HepG2 (cell line): Measurements from ENCODE around the gene HIVEP2. TPM values are rescaled to one million over a fixed set of nuclear protein-coding genes. Genes with fewer than 3 reads are reported as not detected.

ENCODE experiments used
- ATAC-seq: fragments of 200-7000 bp; cut with Tn5 transposase; 3 replicates; pipeline ENCODE4 v1.9.1; 2020; ENCODE audit warnings: mild to moderate bottlenecking, moderate library complexity
- BruUV-seq: library from RNA; stranded (reverse); fragments of 400-500 nt; replicated peaks from 2 replicates; lab custom pipeline; 2021; lab: Mats Ljungman, UMichigan
- CTCF ChIA-PET: fragments of 300-600 bp; formaldehyde crosslinking; extraction: SDS; loops from one replicate; lab custom pipeline; 2021; ENCODE audit warnings: low total read pairs, inconsistent platforms, low intra/inter-chr PET ratio; lab: Yijun Ruan, JAX
- POLR2A ChIA-PET: fragments of 350-600 bp; sonication (Branson Sonifier 250); formaldehyde crosslinking; loops from one replicate; lab custom pipeline; 2020; ENCODE audit warnings: antibody characterized with exemption, inconsistent platforms; lab: Yijun Ruan, JAX
- DNase-seq: peaks from one replicate; pipeline ENCODE4 v3.0.0-alpha.2; 2015; ENCODE audit warnings: low spot score
- FAIRE-seq: peaks from 3 replicates; lab custom pipeline; 2011; peaks lifted over from hg19 to GRCh38; lab: Jason Lieb, UNC
- H2AFZ ChIP-seq: one replicate; pipeline ENCODE4 v1.6.1; 2011; ENCODE audit warnings: low read length, inconsistent platforms
- H3K27ac ChIP-seq: fragments of 300-600 bp; 3 replicates; pipeline ENCODE4 v1.8.0; 2011; ENCODE audit warnings: mixed run types, mild to moderate bottlenecking, mixed read lengths, low read length, inconsistent platforms; ENCODE audit not compliant: insufficient read depth; ENCODE audit errors: extremely low read length
- H3K27me3 ChIP-seq, 2 experiments: fragments of 200-600 bp in 1 of 2; 2 replicates in 1 of 2; 3 replicates in 1 of 2; pipeline versions ENCODE4 v1.6.0 to v1.8.0; 2011; ENCODE audit warnings: low read length in 2 of 2, mild to moderate bottlenecking in 2 of 2, moderate library complexity in 2 of 2, inconsistent platforms in 1 of 2; ENCODE audit not compliant: insufficient read depth in 2 of 2, control insufficient read depth in 1 of 2
- H3K36me3 ChIP-seq, 2 experiments: fragments of 200-600 bp in 1 of 2; replicated peaks in 1 of 2; 2 replicates in 1 of 2; 3 replicates in 1 of 2; pipeline versions ENCODE4 v1.5.1 to v1.8.0; 2011; ENCODE audit warnings: low read length in 2 of 2, inconsistent platforms in 1 of 2; ENCODE audit not compliant: insufficient read depth in 2 of 2, control insufficient read depth in 1 of 2
- H3K4me1 ChIP-seq: 2 replicates; pipeline ENCODE4 v1.5.1; 2012; ENCODE audit warnings: low read length, inconsistent platforms; ENCODE audit not compliant: insufficient read depth
- H3K4me2 ChIP-seq: 2 replicates; pipeline ENCODE4 v1.6.0; 2011; ENCODE audit warnings: low read depth, low read length, inconsistent platforms
- H3K4me3 ChIP-seq, 3 experiments: fragments of 200-600 bp in 1 of 3; sonication (generic), shearing (Covaris generic) in 1 of 3; replicated peaks in 1 of 3; 2 replicates each; pipeline ENCODE4 v1.5.1; 2011 to 2016; ENCODE audit warnings: low read length in 3 of 3, inconsistent platforms in 2 of 3, low read depth in 2 of 3, mild to moderate bottlenecking in 2 of 3, control low read depth in 1 of 3, mixed read lengths in 1 of 3; ENCODE audit not compliant: insufficient read depth in 1 of 3
- H3K79me2 ChIP-seq: one replicate; pipeline ENCODE4 v1.6.1; 2011; ENCODE audit warnings: low read length, inconsistent platforms; ENCODE audit not compliant: insufficient read depth
- H3K9ac ChIP-seq: 2 replicates; pipeline ENCODE4 v1.6.0; 2011; ENCODE audit warnings: mild to moderate bottlenecking, low read depth, low read length, inconsistent platforms; ENCODE audit not compliant: insufficient read depth
- H3K9me3 ChIP-seq: 2 replicates; pipeline ENCODE4 v1.5.1; 2012; ENCODE audit warnings: mild to moderate bottlenecking, low read length
- H4K20me1 ChIP-seq: 2 replicates; pipeline ENCODE4 v1.6.0; 2011; ENCODE audit warnings: inconsistent platforms, mild to moderate bottlenecking, low read length, moderate library complexity; ENCODE audit not compliant: insufficient read depth
- IKZF1 ChIP-seq: fragments of 450-650 bp; IDR thresholded peaks from 2 replicates; pipeline ENCODE4 v1.7.1; 2016
- KLF9 ChIP-seq: IDR thresholded peaks from 2 replicates; pipeline ENCODE4 v1.6.1; 2016; ENCODE audit warnings: low read depth
- MLLT10 ChIP-seq: sonication (generic); formaldehyde crosslinking; IDR thresholded peaks from 2 replicates; pipeline ENCODE4 v1.4.0; 2020; ENCODE audit warnings: missing genetic modification reagents
- MXD4 ChIP-seq: IDR thresholded peaks from 2 replicates; pipeline ENCODE4 v1.6.1; 2016; ENCODE audit warnings: mild to moderate bottlenecking, missing biosample characterization, missing genetic modification reagents
- NCOA2 ChIP-seq: sonication (generic); formaldehyde crosslinking; IDR thresholded peaks from 2 replicates; pipeline ENCODE4 v1.8.0; 2022; ENCODE audit warnings: inconsistent platforms
- PCBP1 ChIP-seq: fragments of 200-400 bp; formaldehyde crosslinking; IDR thresholded peaks from 2 replicates; pipeline ENCODE4 v1.6.1; 2017; ENCODE audit warnings: mild to moderate bottlenecking, low read depth, low read length, borderline replicate concordance
- SMYD3 ChIP-seq: sonication (generic); formaldehyde crosslinking; IDR thresholded peaks from 2 replicates; pipeline ENCODE4 v1.8.1; 2023; ENCODE audit warnings: mild to moderate bottlenecking, missing genetic modification reagents
- SP1 ChIP-seq, 2 experiments: fragments of 450-650 bp in 1 of 2; sonication (generic) in 1 of 2; formaldehyde crosslinking in 1 of 2; IDR thresholded peaks; 2 replicates each; pipeline versions ENCODE4 v1.4.0 to v1.6.1; 2016 to 2020; ENCODE audit warnings: missing genetic modification reagents in 1 of 2
- THAP11 ChIP-seq: IDR thresholded peaks from 2 replicates; pipeline ENCODE4 v1.6.1; 2016; ENCODE audit warnings: missing biosample characterization, missing genetic modification reagents
- YEATS2 ChIP-seq: sonication (generic); formaldehyde crosslinking; IDR thresholded peaks from 2 replicates; pipeline ENCODE4 v1.4.0; 2020; ENCODE audit warnings: missing genetic modification reagents, borderline replicate concordance
- ZBTB7A ChIP-seq: sonication (generic); formaldehyde crosslinking; IDR thresholded peaks from 2 replicates; pipeline ENCODE4 v1.8.0; 2022; ENCODE audit warnings: mild to moderate bottlenecking, missing genetic modification reagents
- ZNF598 ChIP-seq: sonication (generic); formaldehyde crosslinking; IDR thresholded peaks from 2 replicates; pipeline ENCODE4 v1.5.1; 2020; ENCODE audit warnings: mild to moderate bottlenecking, missing genetic modification reagents, borderline replicate concordance
- ZNF775 ChIP-seq: sonication (generic); formaldehyde crosslinking; IDR thresholded peaks from 2 replicates; pipeline ENCODE4 v1.4.0; 2020; ENCODE audit warnings: missing genetic modification reagents, mild to moderate bottlenecking, moderate library complexity, borderline replicate concordance
- ZNF782 ChIP-seq: sonication (generic); formaldehyde crosslinking; IDR thresholded peaks from 2 replicates; pipeline ENCODE4 v1.4.0; 2020; ENCODE audit warnings: missing genetic modification reagents, mild to moderate bottlenecking, borderline replicate concordance
- WGBS: methylation state at CpG from one replicate; pipeline ENCODE4 v1.1.6; 2017; ENCODE audit warnings: low lambda C conversion rate; 5-methylcytosine and 5-hydroxymethylcytosine counted together
- in situ Hi-C: cut with HindIII; loops from 2 replicates; pipeline ENCODE4 v1.10.0; 2017; ENCODE audit warnings: low pct_unique_long_range_greater_than_20kb; ENCODE audit not compliant: extremely low pct_ligation_motif_present
- intact Hi-C: fragments of 100-400 bp; cut with micrococcal nuclease; formaldehyde crosslinking; loops from one replicate; pipeline ENCODE4 v1.10.0; 2022; ENCODE audit not compliant: unreplicated experiment
- polyA plus RNA-seq, 8 experiments: library from polyadenylated mRNA; depleted of rRNA in 3 of 8; stranded (reverse) in 7 of 8; unstranded in 1 of 8; fragments of >200 nt; fragmentation: Illumina TruSeq in 4 of 8; extraction: Trizol in 4 of 8; gene quantifications; 2 replicates each; pipeline versions ENCODE4 v1.2.1 to v1.2.3, GENCODE V29; 2011 to 2016; ENCODE audit warnings: low read depth in 4 of 8, missing spikeins in 1 of 8, mixed read lengths in 1 of 8; ENCODE audit not compliant: insufficient read depth in 1 of 8
- total RNA-seq, 5 experiments: library from RNA; depleted of rRNA; stranded (reverse); fragments of >200 nt; fragmentation: Illumina TruSeq; extraction: Trizol; gene quantifications; 2 replicates each; pipeline ENCODE4 v1.2.3, GENCODE V29; 2016; ENCODE audit warnings: low read depth in 1 of 5
- TF ChIP-seq, protein P1 (sequence below): sonication (generic); formaldehyde crosslinking; IDR thresholded peaks from 2 replicates; pipeline ENCODE4 v1.9.0; 2022; ENCODE audit warnings: low read depth, missing genetic modification reagents
- TF ChIP-seq, protein P2 (sequence below): sonication (generic); formaldehyde crosslinking; IDR thresholded peaks from 2 replicates; pipeline ENCODE4 v1.5.0; 2020; ENCODE audit warnings: mild to moderate bottlenecking, missing genetic modification reagents, borderline replicate concordance

Gene HIVEP2
- total and polyA plus RNA-seq, 2 of the 13 experiments (the other 11 are each of a cell fraction or from before 2014, with no cell fraction given): 3.4 to 12.9 TPM

GRCh38 chr6:142756215-142756630, 188.8 kb downstream of the HIVEP2 start:
- in situ Hi-C loops: no loop called here
- H3K79me2 ChIP-seq: no peaks in the 10 kb centered on the region
- no peak for TF ChIP-seq YEATS2 (CRISPR knock-in tag)
- TF ChIP-seq, protein P1, sequence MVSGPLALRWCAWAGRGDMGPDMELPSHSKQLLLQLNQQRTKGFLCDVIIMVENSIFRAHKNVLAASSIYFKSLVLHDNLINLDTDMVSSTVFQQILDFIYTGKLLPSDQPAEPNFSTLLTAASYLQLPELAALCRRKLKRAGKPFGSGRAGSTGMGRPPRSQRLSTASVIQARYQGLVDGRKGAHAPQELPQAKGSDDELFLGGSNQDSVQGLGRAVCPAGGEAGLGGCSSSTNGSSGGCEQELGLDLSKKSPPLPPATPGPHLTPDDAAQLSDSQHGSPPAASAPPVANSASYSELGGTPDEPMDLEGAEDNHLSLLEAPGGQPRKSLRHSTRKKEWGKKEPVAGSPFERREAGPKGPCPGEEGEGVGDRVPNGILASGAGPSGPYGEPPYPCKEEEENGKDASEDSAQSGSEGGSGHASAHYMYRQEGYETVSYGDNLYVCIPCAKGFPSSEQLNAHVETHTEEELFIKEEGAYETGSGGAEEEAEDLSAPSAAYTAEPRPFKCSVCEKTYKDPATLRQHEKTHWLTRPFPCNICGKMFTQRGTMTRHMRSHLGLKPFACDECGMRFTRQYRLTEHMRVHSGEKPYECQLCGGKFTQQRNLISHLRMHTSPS (CRISPR knock-in tag): no peak
- no peak for TF ChIP-seq SP1 (IDR thresholded peaks at IDR 0.05)
- no peak for TF ChIP-seq SP1 (CRISPR knock-in tag; IDR thresholded peaks at IDR 0.05)
- no peak for TF ChIP-seq MLLT10 (CRISPR knock-in tag)
- no peak for TF ChIP-seq ZNF782 (CRISPR knock-in tag)
- TF ChIP-seq PCBP1: no peak
- no peak for TF ChIP-seq KLF9 (CRISPR knock-in tag)
- TF ChIP-seq, protein P2, sequence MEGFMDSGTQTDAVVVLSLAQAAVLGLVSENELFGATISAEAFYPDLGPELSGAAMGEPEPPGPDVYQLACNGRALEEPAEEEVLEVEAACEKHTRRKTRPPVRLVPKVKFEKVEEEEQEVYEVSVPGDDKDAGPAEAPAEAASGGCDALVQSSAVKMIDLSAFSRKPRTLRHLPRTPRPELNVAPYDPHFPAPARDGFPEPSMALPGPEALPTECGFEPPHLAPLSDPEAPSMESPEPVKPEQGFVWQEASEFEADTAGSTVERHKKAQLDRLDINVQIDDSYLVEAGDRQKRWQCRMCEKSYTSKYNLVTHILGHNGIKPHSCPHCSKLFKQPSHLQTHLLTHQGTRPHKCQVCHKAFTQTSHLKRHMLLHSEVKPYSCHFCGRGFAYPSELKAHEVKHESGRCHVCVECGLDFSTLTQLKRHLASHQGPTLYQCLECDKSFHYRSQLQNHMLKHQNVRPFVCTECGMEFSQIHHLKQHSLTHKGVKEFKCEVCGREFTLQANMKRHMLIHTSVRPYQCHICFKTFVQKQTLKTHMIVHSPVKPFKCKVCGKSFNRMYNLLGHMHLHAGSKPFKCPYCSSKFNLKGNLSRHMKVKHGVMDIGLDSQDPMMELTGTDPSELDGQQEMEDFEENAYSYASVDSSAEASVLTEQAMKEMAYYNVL: no peak
- no peak for TF ChIP-seq THAP11
- no peak for TF ChIP-seq IKZF1
- TF ChIP-seq ZNF598 (CRISPR knock-in tag): no peak
- TF ChIP-seq ZBTB7A (CRISPR knock-in tag): no peak
- no peak for TF ChIP-seq NCOA2
- TF ChIP-seq SMYD3 (CRISPR knock-in tag): no peak
- TF ChIP-seq ZNF775: no peak
- no peak for TF ChIP-seq MXD4
- BruUV-seq: no TSS peak
- intact Hi-C loops: no loop called here
- H3K4me3 ChIP-seq: no peak overlapping the region
- ChIA-PET POLR2A (no interaction called here), CTCF (no interaction called here)
- no peak overlapping the region for H2AFZ ChIP-seq
- no peak overlapping the region for H3K9ac ChIP-seq
- WGBS: 73% methylated on average over 2 of the region's 2 CpGs
- no peak overlapping the region for H3K27ac ChIP-seq
- FAIRE-seq (peak; percentile 57), DNase-seq (peak; percentile 23), ATAC-seq (peak; percentile 37; the same call in 2 of the 3 replicates)
- peaks cover 8 to 28% of the 10 kb centered on the region in 2 experiments; a peak in 4 of 5 replicates for H3K36me3 ChIP-seq
- no peaks in the 10 kb centered on the region for H3K9me3 ChIP-seq
- no peaks in the 10 kb centered on the region for H4K20me1 ChIP-seq
- H3K4me2 ChIP-seq: no peak overlapping the region
- no peaks in the 10 kb centered on the region for H3K27me3 ChIP-seq
- H3K4me1 ChIP-seq: no peaks in the 10 kb centered on the region
